Mammary epithelial cell (primary cell): ENCODE measurements around the gene ARHGEF9.
"Not testable (repeated sequence)": the region's sequence is repeated elsewhere in the genome, so short reads cannot be mapped to it uniquely, and the experiment has no call there.

Experiments used
- EZH2 ChIP-seq: IDR thresholded peaks from 2 replicates; pipeline ENCODE4 v1.6.1; 2012; ENCODE audit warnings: low read length, inconsistent platforms, borderline replicate concordance
- TF ChIP-seq, protein P1 (sequence below), 2 donors: IDR thresholded peaks in 1 of 2; conservative IDR thresholded peaks in 1 of 2; 2 replicates each; pipeline ENCODE4 v1.5.1; 2011 to 2012; ENCODE audit warnings: inconsistent platforms in 2 of 2, low read length in 2 of 2, mild to moderate bottlenecking in 2 of 2, control low read depth in 1 of 2, low read depth in 1 of 2; ENCODE audit not compliant: insufficient read depth in 1 of 2; ENCODE audit errors: extremely low read depth in 1 of 2

DNA sequence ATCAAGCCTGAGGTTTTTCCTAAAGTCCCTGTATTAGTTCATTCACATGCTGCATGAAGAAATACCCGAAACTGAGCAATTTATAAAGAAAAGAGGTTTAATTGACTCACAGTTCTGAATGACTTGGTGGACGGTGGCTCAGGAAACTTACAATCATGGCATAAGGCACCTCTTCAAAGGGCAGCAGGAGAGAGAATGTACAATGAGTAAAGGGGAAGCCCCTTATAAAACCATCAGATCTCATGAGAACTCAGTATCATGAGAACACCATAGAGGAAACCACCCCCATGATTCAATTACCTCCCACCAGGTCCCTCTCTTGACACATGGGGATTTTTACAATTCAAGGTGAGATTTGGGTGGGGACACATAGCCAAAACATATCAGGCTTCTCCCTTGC, 10.4 kb upstream of the ARHGEF9 start:
- TF ChIP-seq, protein P1, sequence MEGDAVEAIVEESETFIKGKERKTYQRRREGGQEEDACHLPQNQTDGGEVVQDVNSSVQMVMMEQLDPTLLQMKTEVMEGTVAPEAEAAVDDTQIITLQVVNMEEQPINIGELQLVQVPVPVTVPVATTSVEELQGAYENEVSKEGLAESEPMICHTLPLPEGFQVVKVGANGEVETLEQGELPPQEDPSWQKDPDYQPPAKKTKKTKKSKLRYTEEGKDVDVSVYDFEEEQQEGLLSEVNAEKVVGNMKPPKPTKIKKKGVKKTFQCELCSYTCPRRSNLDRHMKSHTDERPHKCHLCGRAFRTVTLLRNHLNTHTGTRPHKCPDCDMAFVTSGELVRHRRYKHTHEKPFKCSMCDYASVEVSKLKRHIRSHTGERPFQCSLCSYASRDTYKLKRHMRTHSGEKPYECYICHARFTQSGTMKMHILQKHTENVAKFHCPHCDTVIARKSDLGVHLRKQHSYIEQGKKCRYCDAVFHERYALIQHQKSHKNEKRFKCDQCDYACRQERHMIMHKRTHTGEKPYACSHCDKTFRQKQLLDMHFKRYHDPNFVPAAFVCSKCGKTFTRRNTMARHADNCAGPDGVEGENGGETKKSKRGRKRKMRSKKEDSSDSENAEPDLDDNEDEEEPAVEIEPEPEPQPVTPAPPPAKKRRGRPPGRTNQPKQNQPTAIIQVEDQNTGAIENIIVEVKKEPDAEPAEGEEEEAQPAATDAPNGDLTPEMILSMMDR (conservative IDR thresholded peaks at IDR 0.05 in 1 of 2, IDR thresholded peaks at IDR 0.05 in 1 of 2; ENCODE audit: extremely low read depth in 1 of 2, insufficient read depth in 1 of 2, low read depth in 1 of 2, low read length in 2 of 2) = not testable (repeated sequence)
- not testable (repeated sequence) for TF ChIP-seq EZH2
